HEK293 (cell line): ENCODE results near the gene STAP1.

Experiments used
- CTCF ChIA-PET: fragments of 350-600 bp; formaldehyde crosslinking; extraction: SDS; loops from one replicate; lab custom pipeline; 2021; ENCODE audit warnings: antibody characterized with exemption; lab: Yijun Ruan, JAX
- POLR2A ChIA-PET: fragments of 300-600 bp; formaldehyde crosslinking; extraction: SDS; loops from one replicate; lab custom pipeline; 2020; ENCODE audit warnings: antibody characterized with exemption, inconsistent platforms; lab: Yijun Ruan, JAX
- H3K27ac ChIP-seq: fragments of 200-500 bp; sonication (Bioruptor generic); 2 replicates; pipeline ENCODE4 v1.5.1; 2014; ENCODE audit warnings: low read depth, low read length, control low read depth, inconsistent platforms; ENCODE audit errors: extremely low read depth
- H3K36me3 ChIP-seq, 2 experiments: fragments of 200-500 bp in 1 of 2; sonication (Bioruptor generic) in 1 of 2; 1 replicate in 1 of 2; 2 replicates in 1 of 2; pipeline ENCODE4 v1.5.1; 2014 to 2017; ENCODE audit warnings: inconsistent platforms in 2 of 2, low read length in 2 of 2; ENCODE audit not compliant: control insufficient read depth in 2 of 2, insufficient read depth in 1 of 2
- H3K4me1 ChIP-seq: fragments of 200-500 bp; sonication (Bioruptor generic); 2 replicates; pipeline ENCODE4 v1.5.1; 2014; ENCODE audit warnings: mild to moderate bottlenecking, low read length, inconsistent platforms; ENCODE audit not compliant: control insufficient read depth, insufficient read depth
- H3K4me3 ChIP-seq: 2 replicates; pipeline ENCODE4 v1.5.1; 2011; ENCODE audit warnings: low read depth, mild to moderate bottlenecking, control low read depth, low read length, moderate library complexity
- H3K9me3 ChIP-seq: fragments of 200-500 bp; sonication (Bioruptor generic); 2 replicates; pipeline ENCODE4 v1.5.1; 2014; ENCODE audit warnings: low read depth, low read length, inconsistent platforms; ENCODE audit not compliant: control insufficient read depth, insufficient read depth
- PRDM4 ChIP-seq: fragments of 450-650 bp; formaldehyde crosslinking; IDR thresholded peaks from 2 replicates; pipeline ENCODE4 v1.5.1; 2017; ENCODE audit warnings: missing biosample characterization, missing genetic modification characterization
- SP7 ChIP-seq: fragments of 450-650 bp; formaldehyde crosslinking; IDR thresholded peaks from 2 replicates; pipeline ENCODE4 v1.5.1; 2016; ENCODE audit warnings: missing biosample characterization, missing genetic modification characterization
- TSHZ1 ChIP-seq: fragments of 450-650 bp; formaldehyde crosslinking; IDR thresholded peaks from 2 replicates; pipeline ENCODE4 v1.5.1; 2016; ENCODE audit warnings: missing biosample characterization, missing genetic modification characterization, borderline replicate concordance
- ZBTB8A ChIP-seq: fragments of 450-650 bp; formaldehyde crosslinking; IDR thresholded peaks from 2 replicates; pipeline ENCODE4 v1.5.1; 2016; ENCODE audit warnings: missing biosample characterization, missing genetic modification characterization
- ZFP37 ChIP-seq: fragments of 450-650 bp; formaldehyde crosslinking; IDR thresholded peaks from 2 replicates; pipeline ENCODE4 v1.5.1; 2016; ENCODE audit warnings: missing biosample characterization, missing genetic modification characterization
- ZNF133 ChIP-seq: fragments of 450-650 bp; formaldehyde crosslinking; IDR thresholded peaks from 2 replicates; pipeline ENCODE4 v1.5.1; 2016; ENCODE audit warnings: missing biosample characterization, missing genetic modification characterization
- ZNF148 ChIP-seq: fragments of 450-650 bp; formaldehyde crosslinking; IDR thresholded peaks from 2 replicates; pipeline ENCODE4 v1.5.0; 2017; ENCODE audit warnings: missing biosample characterization, missing genetic modification characterization, borderline replicate concordance
- ZNF155 ChIP-seq: fragments of 450-650 bp; formaldehyde crosslinking; IDR thresholded peaks from 2 replicates; pipeline ENCODE4 v1.5.1; 2016; ENCODE audit warnings: missing biosample characterization, missing genetic modification characterization
- ZNF174 ChIP-seq: fragments of 450-650 bp; formaldehyde crosslinking; IDR thresholded peaks from 2 replicates; pipeline ENCODE4 v1.5.0; 2017; ENCODE audit warnings: missing biosample characterization, mild to moderate bottlenecking, missing genetic modification characterization
- ZNF18 ChIP-seq: fragments of 450-650 bp; formaldehyde crosslinking; IDR thresholded peaks from 2 replicates; pipeline ENCODE4 v1.5.1; 2016; ENCODE audit warnings: missing biosample characterization, missing genetic modification characterization
- ZNF184 ChIP-seq: fragments of 450-650 bp; IDR thresholded peaks from 2 replicates; pipeline ENCODE4 v1.5.1; 2018; ENCODE audit warnings: missing biosample characterization, mild to moderate bottlenecking, missing genetic modification characterization
- ZNF37A ChIP-seq: fragments of 450-650 bp; IDR thresholded peaks from 2 replicates; pipeline ENCODE4 v1.5.1; 2018; ENCODE audit warnings: missing biosample characterization, missing genetic modification characterization
- ZNF394 ChIP-seq: fragments of 450-650 bp; formaldehyde crosslinking; IDR thresholded peaks from 2 replicates; pipeline ENCODE4 v1.5.1; 2016; ENCODE audit warnings: missing biosample characterization, missing genetic modification characterization, mild to moderate bottlenecking, moderate library complexity, borderline replicate concordance
- ZNF645 ChIP-seq: fragments of 450-650 bp; formaldehyde crosslinking; IDR thresholded peaks from 2 replicates; pipeline ENCODE4; 2016; ENCODE audit warnings: missing biosample characterization, missing genetic modification characterization
- ZNF701 ChIP-seq: fragments of 450-650 bp; formaldehyde crosslinking; IDR thresholded peaks from 2 replicates; pipeline ENCODE4 v1.5.1; 2016; ENCODE audit warnings: missing biosample characterization, missing genetic modification characterization
- ZNF776 ChIP-seq: fragments of 450-650 bp; formaldehyde crosslinking; IDR thresholded peaks from 2 replicates; pipeline ENCODE4 v1.5.0; 2017; ENCODE audit warnings: missing biosample characterization, missing genetic modification characterization, borderline replicate concordance
- ZNF792 ChIP-seq: fragments of 450-650 bp; formaldehyde crosslinking; IDR thresholded peaks from 2 replicates; pipeline ENCODE4 v1.5.1; 2016; ENCODE audit warnings: missing biosample characterization, missing genetic modification characterization
- ZSCAN5A ChIP-seq: fragments of 450-650 bp; formaldehyde crosslinking; IDR thresholded peaks from 2 replicates; pipeline ENCODE4 v1.5.1; 2016; ENCODE audit warnings: missing biosample characterization, missing genetic modification characterization

Gene STAP1

GRCh38 chr4:67558493-67558892 is at the start of gene STAP1:
STAP1 (plus strand) TSS chr4:67558727; CDS start chr4:67558810, 83 bp downstream.
- ChIA-PET CTCF (no interaction called here), POLR2A (no interaction called here)
- no peaks in the 10 kb centered on the region for H3K36me3 ChIP-seq
- H3K4me3 ChIP-seq, result no peak within 1 kb of the TSS
- no peak for TF ChIP-seq ZNF776 (tag by site-specific recombination)
- no peak for TF ChIP-seq ZFP37 (tag by site-specific recombination)
- TF ChIP-seq ZNF133, result no peak
- TF ChIP-seq ZNF645 (tag by site-specific recombination), result no peak
- TF ChIP-seq SP7 (tag by site-specific recombination), result no peak
- no peak for TF ChIP-seq ZNF792 (tag by site-specific recombination)
- TF ChIP-seq ZNF701 (tag by site-specific recombination), result no peak
- TF ChIP-seq ZNF184 (tag by site-specific recombination), result no peak
- no peak for TF ChIP-seq ZNF174 (tag by site-specific recombination)
- TF ChIP-seq ZNF155 (tag by site-specific recombination), result no peak
- TF ChIP-seq ZNF18 (tag by site-specific recombination), result no peak
- no peak for TF ChIP-seq ZNF148 (tag by site-specific recombination)
- TF ChIP-seq ZBTB8A (tag by site-specific recombination), result no peak
- TF ChIP-seq TSHZ1, result no peak
- TF ChIP-seq PRDM4 (tag by site-specific recombination), result no peak
- no peak for TF ChIP-seq ZSCAN5A (tag by site-specific recombination)
- no peak for TF ChIP-seq ZNF394 (tag by site-specific recombination)
- TF ChIP-seq ZNF37A, result no peak
- no peaks in the 10 kb centered on the region for H3K9me3 ChIP-seq
- H3K4me1 ChIP-seq, result no peaks in the 10 kb centered on the region
- no peak within 1 kb of the TSS for H3K27ac ChIP-seq
